COLO829 (cell line): ENCODE results near the gene YAE1.

Source experiments
- DNase-seq: peaks from one replicate; pipeline ENCODE4 v3.0.0; 2012; ENCODE audit warnings: low spot score

YAE1 gene

GRCh38 chr7:39608278-39608677, 42.1 kb downstream of the YAE1 start:
- DNase-seq, result no peak

GRCh38 chr7:39609113-39609934, 43.1 kb downstream of the YAE1 start:
- DNase-seq, result no peak

- no peak for DNase-seq
Observed at GRCh38 chr7:39609935-39610263, 43.7 kb downstream of the YAE1 start.

- DNase-seq, result no peak
Observed at GRCh38 chr7:39613577-39613976, 47.4 kb downstream of the YAE1 start.

GRCh38 chr7:39614299-39614698, 48.1 kb downstream of the YAE1 start:
- no peak for DNase-seq

GRCh38 chr7:39615350-39615975, 49.3 kb downstream of the YAE1 start:
- DNase-seq, result no peak

- no peak for DNase-seq
Observed at GRCh38 chr7:39616138-39616537, 49.9 kb downstream of the YAE1 start.

GRCh38 chr7:39617005-39617404, 50.8 kb downstream of the YAE1 start:
- no peak for DNase-seq

GRCh38 chr7:39618868-39619267, 52.7 kb downstream of the YAE1 start:
- no peak for DNase-seq

- no peak for DNase-seq
Observed at GRCh38 chr7:39620486-39620885, 54.3 kb downstream of the YAE1 start.

- no peak for DNase-seq
Observed at GRCh38 chr7:39621261-39621660, 55.1 kb downstream of the YAE1 start.

GRCh38 chr7:39621784-39622411, 55.7 kb downstream of the YAE1 start:
- no peak for DNase-seq
